Measurements from ENCODE around the gene SYNDIG1L.
"Not testable (repeated sequence)": the region's sequence is repeated elsewhere in the genome, so short reads cannot be mapped to it uniquely, and the experiment has no call there.

The SYNDIG1L gene

GRCh38 chr14:74402401-74403251 is 23.4 kb downstream of the SYNDIG1L start:
- peak; percentile 34 for DNase-seq
- H3K27me3 Mint-ChIP-seq: peaks cover 30% of the 10 kb centered on the region
- H3K27ac Mint-ChIP-seq: peak overlapping the region; percentile 94
- H3K4me3 Mint-ChIP-seq: peak overlapping the region; percentile 35
- CTCF ChIA-PET: no interaction called here
- H3K4me1 Mint-ChIP-seq: peaks cover 31% of the 10 kb centered on the region
- H3K9me3 Mint-ChIP-seq: no peaks in the 10 kb centered on the region
- H3K36me3 Mint-ChIP-seq: no peaks in the 10 kb centered on the region

- CTCF ChIA-PET: interaction anchor here (1.2 kb wide), 1 partner anchor 40 kb away, joined by 3 read pairs; no protein-coding TSS in a partner anchor
- H3K36me3 Mint-ChIP-seq: no peaks in the 10 kb centered on the region
- H3K27ac Mint-ChIP-seq: peak overlapping the region; percentile 94
- H3K9me3 Mint-ChIP-seq: no peaks in the 10 kb centered on the region
- H3K27me3 Mint-ChIP-seq: peaks cover 32% of the 10 kb centered on the region
- peak overlapping the region; percentile 57 for H3K4me3 Mint-ChIP-seq
- DNase-seq: peak; percentile 88
- H3K4me1 Mint-ChIP-seq: peaks cover 31% of the 10 kb centered on the region
Observed at GRCh38 chr14:74401504-74402241, 24.3 kb downstream of the SYNDIG1L start.

- CTCF ChIA-PET: interaction anchor here (1.2 kb wide), 1 partner anchor 40 kb away, joined by 3 read pairs; no protein-coding TSS in a partner anchor
- no peaks in the 10 kb centered on the region for H3K36me3 Mint-ChIP-seq
- H3K4me1 Mint-ChIP-seq: peaks cover 31% of the 10 kb centered on the region
- no peaks in the 10 kb centered on the region for H3K9me3 Mint-ChIP-seq
- H3K27ac Mint-ChIP-seq: peak overlapping the region; percentile 94
- H3K4me3 Mint-ChIP-seq: peak overlapping the region; percentile 57
- H3K27me3 Mint-ChIP-seq: peaks cover 35% of the 10 kb centered on the region
- no peak for DNase-seq
Observed at GRCh38 chr14:74400919-74401503, 25.0 kb downstream of the SYNDIG1L start.

- Mint-ChIP-seq H3K4me1 (peaks cover 31% of the 10 kb centered on the region), H3K27ac (no peak overlapping the region), H3K4me3 (no peak overlapping the region), H3K36me3 (no peaks in the 10 kb centered on the region), H3K27me3 (peaks cover 35% of the 10 kb centered on the region), H3K9me3 (no peaks in the 10 kb centered on the region)
- CTCF ChIA-PET: no interaction called here
- no peak for DNase-seq
Observed at GRCh38 chr14:74400031-74400685, 25.9 kb downstream of the SYNDIG1L start.

GRCh38 chr14:74395094-74395493 is 30.9 kb downstream of the SYNDIG1L start:
- Mint-ChIP-seq H3K4me3 (no peak overlapping the region), H3K9me3 (no peaks in the 10 kb centered on the region), H3K36me3 (no peaks in the 10 kb centered on the region), H3K27ac (no peak overlapping the region), H3K27me3 (peaks cover 50% of the 10 kb centered on the region), H3K4me1 (no peaks in the 10 kb centered on the region)
- CTCF ChIA-PET: no interaction called here
- DNase-seq: no peak

GRCh38 chr14:74394549-74394948 is 31.5 kb downstream of the SYNDIG1L start:
- Mint-ChIP-seq H3K9me3 (no peaks in the 10 kb centered on the region), H3K36me3 (no peaks in the 10 kb centered on the region), H3K27ac (no peak overlapping the region), H3K27me3 (peaks cover 47% of the 10 kb centered on the region), H3K4me3 (no peak overlapping the region), H3K4me1 (no peaks in the 10 kb centered on the region)
- DNase-seq: no peak
- CTCF ChIA-PET: no interaction called here

- no peaks in the 10 kb centered on the region for H3K9me3 Mint-ChIP-seq
- H3K27me3 Mint-ChIP-seq: peaks cover 41% of the 10 kb centered on the region
- CTCF ChIA-PET: no interaction called here
- H3K36me3 Mint-ChIP-seq: no peaks in the 10 kb centered on the region
- DNase-seq: no peak
- H3K27ac Mint-ChIP-seq: no peak overlapping the region
- no peaks in the 10 kb centered on the region for H3K4me1 Mint-ChIP-seq
- no peak overlapping the region for H3K4me3 Mint-ChIP-seq
Observed at GRCh38 chr14:74392616-74393570, 33.1 kb downstream of the SYNDIG1L start.

- no peaks in the 10 kb centered on the region for H3K4me1 Mint-ChIP-seq
- no peak overlapping the region for H3K4me3 Mint-ChIP-seq
- CTCF ChIA-PET: no interaction called here
- H3K36me3 Mint-ChIP-seq: no peaks in the 10 kb centered on the region
- no peak overlapping the region for H3K27ac Mint-ChIP-seq
- H3K9me3 Mint-ChIP-seq: no peaks in the 10 kb centered on the region
- no peak for DNase-seq
- H3K27me3 Mint-ChIP-seq: peaks cover 38% of the 10 kb centered on the region
Observed at GRCh38 chr14:74391479-74391878, 34.5 kb downstream of the SYNDIG1L start.

- DNase-seq, H3K4me1 Mint-ChIP-seq, H3K4me3 Mint-ChIP-seq, H3K36me3 Mint-ChIP-seq, H3K9me3 Mint-ChIP-seq, CTCF ChIA-PET: not testable (repeated sequence)
- peak overlapping the region; percentile 12 for H3K27ac Mint-ChIP-seq
- H3K27me3 Mint-ChIP-seq: peaks cover 34% of the 10 kb centered on the region
Observed at GRCh38 chr14:74390505-74390904, 35.5 kb downstream of the SYNDIG1L start.

- no peak overlapping the region for H3K27ac Mint-ChIP-seq
- no peaks in the 10 kb centered on the region for H3K36me3 Mint-ChIP-seq
- no peak overlapping the region for H3K4me3 Mint-ChIP-seq
- CTCF ChIA-PET: no interaction called here
- H3K27me3 Mint-ChIP-seq: peaks cover 29% of the 10 kb centered on the region
- no peaks in the 10 kb centered on the region for H3K9me3 Mint-ChIP-seq
- no peaks in the 10 kb centered on the region for H3K4me1 Mint-ChIP-seq
- no peak for DNase-seq
Observed at GRCh38 chr14:74389980-74390379, 36.0 kb downstream of the SYNDIG1L start.

- H3K9me3 Mint-ChIP-seq: no peaks in the 10 kb centered on the region
- no peaks in the 10 kb centered on the region for H3K4me1 Mint-ChIP-seq
- CTCF ChIA-PET: no interaction called here
- H3K4me3 Mint-ChIP-seq: no peak overlapping the region
- no peaks in the 10 kb centered on the region for H3K36me3 Mint-ChIP-seq
- no peak overlapping the region for H3K27ac Mint-ChIP-seq
- H3K27me3 Mint-ChIP-seq: peaks cover 9% of the 10 kb centered on the region
- DNase-seq: no peak
Observed at GRCh38 chr14:74382231-74382630, 43.8 kb downstream of the SYNDIG1L start.

GRCh38 chr14:74381571-74381970 is 44.4 kb downstream of the SYNDIG1L start:
- CTCF ChIA-PET: not testable (repeated sequence)

GRCh38 chr14:74380845-74381244 is 45.2 kb downstream of the SYNDIG1L start:
- no peaks in the 10 kb centered on the region for H3K36me3 Mint-ChIP-seq
- H3K27ac Mint-ChIP-seq: no peak overlapping the region
- H3K4me3 Mint-ChIP-seq: no peak overlapping the region
- no peaks in the 10 kb centered on the region for H3K9me3 Mint-ChIP-seq
- DNase-seq: no peak
- no peaks in the 10 kb centered on the region for H3K27me3 Mint-ChIP-seq
- H3K4me1 Mint-ChIP-seq: no peaks in the 10 kb centered on the region
- CTCF ChIA-PET: no interaction called here

More at GRCh38 chr14:74381571-74381970, 44.4 kb downstream of the SYNDIG1L start:
- H3K36me3 Mint-ChIP-seq, H3K4me3 Mint-ChIP-seq, H3K27ac Mint-ChIP-seq, H3K27me3 Mint-ChIP-seq, H3K9me3 Mint-ChIP-seq, H3K4me1 Mint-ChIP-seq, DNase-seq: not testable (repeated sequence)

All from activated naive CD4-positive, alpha-beta T cell treated with anti-CD3 and anti-CD28 coated beads, Interleukin-2, amount 10 ng/mL, durations not matched to agents 7 days and 5 days (primary cell).